Sigmoid colon (tissue), 7 donors: Measurements from ENCODE around the gene SLCO3A1. TPM values are rescaled to one million over a fixed set of nuclear protein-coding genes. Genes with fewer than 3 reads are reported as not detected.

Experiments used
- DNase-seq: peaks from one replicate; pipeline ENCODE4 v3.0.0-alpha.2; 2019
- H3K27ac ChIP-seq, 4 donors: fragments of 200-600 bp; sonication (generic); one replicate each; pipeline ENCODE4 v1.5.1; 2016 to 2019; ENCODE audit warnings: mild to moderate bottlenecking in 1 of 4
- H3K27me3 ChIP-seq, 3 donors: fragments of 200-600 bp; sonication (generic); one replicate each; pipeline ENCODE4 v1.5.1; 2019; ENCODE audit warnings: mild to moderate bottlenecking in 1 of 3
- H3K36me3 ChIP-seq, 4 donors: fragments of 200-600 bp; sonication (generic); one replicate each; pipeline ENCODE4 v1.5.1; 2016 to 2019
- H3K4me1 ChIP-seq, 4 donors: fragments of 200-600 bp; sonication (generic); one replicate each; pipeline ENCODE4 v1.5.1; 2017 to 2019
- H3K4me3 ChIP-seq, 4 donors: fragments of 200-600 bp; sonication (generic); one replicate each; pipeline ENCODE4 v1.5.1; 2017 to 2019; ENCODE audit warnings: mild to moderate bottlenecking in 2 of 4, moderate library complexity in 1 of 4
- H3K9me3 ChIP-seq, 4 donors: fragments of 200-600 bp in 3 of 4; sonication (generic) in 3 of 4; one replicate each; pipeline versions ENCODE4 v1.5.1 to v1.6.1; 2013 to 2019
- CTCF ChIP-seq, 4 experiments: fragments of 450-650 bp in 3 of 4; fragments of 200-600 bp in 1 of 4; IDR thresholded peaks; one replicate each; pipeline ENCODE4 v1.5.1; 2016 to 2019; ENCODE audit warnings: antibody characterized with exemption in 4 of 4, mild to moderate bottlenecking in 3 of 4, moderate library complexity in 2 of 4
- EP300 ChIP-seq, 4 donors: sonication (generic); formaldehyde crosslinking; IDR thresholded peaks; one replicate each; pipeline ENCODE4 v1.6.1; 2017; ENCODE audit warnings: antibody characterized with exemption in 4 of 4
- POLR2A ChIP-seq, 2 donors: fragments of 450-650 bp; IDR thresholded peaks; one replicate each; pipeline ENCODE4 v1.6.1; 2016; ENCODE audit warnings: antibody characterized with exemption in 2 of 2, mild to moderate bottlenecking in 2 of 2, moderate library complexity in 2 of 2
- POLR2AphosphoS5 ChIP-seq, 4 donors: sonication (generic); formaldehyde crosslinking; IDR thresholded peaks; one replicate each; pipeline ENCODE4 v1.6.1; 2017; ENCODE audit warnings: antibody characterized with exemption in 4 of 4
- WGBS, 2 donors: extraction: QIAGEN DNeasy Blood & Tissue Kit; methylation state at CpG; one replicate each; pipeline ENCODE4 v1.1.7; 2013; 5-methylcytosine and 5-hydroxymethylcytosine counted together
- intact Hi-C: fragments of 100-400 bp; cut with DNase I; formaldehyde crosslinking; loops from one replicate; pipeline ENCODE4 v1.15.1; 2023
- polyA plus RNA-seq, 3 donors: library from polyadenylated mRNA; stranded (reverse); fragments of 200-250 nt; gene quantifications; one replicate each; pipeline ENCODE4 v1.2.3, GENCODE V29; 2013
- total RNA-seq, 4 donors: library from RNA; depleted of rRNA; stranded (reverse); fragments of >200 nt; gene quantifications; one replicate each; pipeline ENCODE4 v1.1.0, GENCODE V29; 2016
- donor health status: healthy with polysubstance abuse.
- donor health status: Bipolar disorder and iron deficiency.
- donor health status: healthy.

The SLCO3A1 gene
- total and polyA plus RNA-seq, 7 donors, result 1.4 to 10.5 (median 4.6) TPM

DNA sequence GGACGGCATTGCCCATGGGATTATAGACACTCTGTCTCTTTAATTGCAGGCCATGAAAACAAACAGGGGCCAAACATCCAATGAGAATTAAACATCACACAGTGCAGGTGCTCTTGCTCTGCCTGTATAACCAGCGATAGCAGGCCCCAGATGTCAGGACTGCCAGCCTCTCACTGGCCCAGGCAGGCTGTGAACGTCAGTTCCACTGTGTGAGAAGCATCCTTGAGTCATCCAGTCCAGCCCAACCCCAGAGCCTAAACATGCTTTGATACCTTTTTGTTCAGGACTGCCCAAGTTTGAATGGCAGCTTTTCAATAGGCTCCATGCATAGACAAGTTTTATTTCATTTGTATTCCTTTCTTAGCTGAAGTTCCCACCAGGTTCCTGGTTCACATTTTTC lies 189.8 kb downstream of the SLCO3A1 start:
- peaks cover 0 to 4% (median 0%) of the 10 kb centered on the region in 4 donors for H3K4me1 ChIP-seq
- TF ChIP-seq POLR2A (IDR thresholded peaks at IDR 0.05) (no peak), POLR2AphosphoS5 (IDR thresholded peaks at IDR 0.05) (no peak), EP300 (IDR thresholded peaks at IDR 0.05) (no peak), CTCF (IDR thresholded peaks at IDR 0.05) (no peak)
- no peaks in the 10 kb centered on the region for H3K9me3 ChIP-seq
- 50 to 75% methylated on average over 3 of the region's 3 CpGs for WGBS, 2 donors
- intact Hi-C loops, result no loop called here
- H3K4me3 ChIP-seq, result no peak overlapping the region
- no peaks in the 10 kb centered on the region for H3K27me3 ChIP-seq
- H3K36me3 ChIP-seq, result no peaks in the 10 kb centered on the region
- DNase-seq, result no peak
- H3K27ac ChIP-seq, result no peak overlapping the region

DNA sequence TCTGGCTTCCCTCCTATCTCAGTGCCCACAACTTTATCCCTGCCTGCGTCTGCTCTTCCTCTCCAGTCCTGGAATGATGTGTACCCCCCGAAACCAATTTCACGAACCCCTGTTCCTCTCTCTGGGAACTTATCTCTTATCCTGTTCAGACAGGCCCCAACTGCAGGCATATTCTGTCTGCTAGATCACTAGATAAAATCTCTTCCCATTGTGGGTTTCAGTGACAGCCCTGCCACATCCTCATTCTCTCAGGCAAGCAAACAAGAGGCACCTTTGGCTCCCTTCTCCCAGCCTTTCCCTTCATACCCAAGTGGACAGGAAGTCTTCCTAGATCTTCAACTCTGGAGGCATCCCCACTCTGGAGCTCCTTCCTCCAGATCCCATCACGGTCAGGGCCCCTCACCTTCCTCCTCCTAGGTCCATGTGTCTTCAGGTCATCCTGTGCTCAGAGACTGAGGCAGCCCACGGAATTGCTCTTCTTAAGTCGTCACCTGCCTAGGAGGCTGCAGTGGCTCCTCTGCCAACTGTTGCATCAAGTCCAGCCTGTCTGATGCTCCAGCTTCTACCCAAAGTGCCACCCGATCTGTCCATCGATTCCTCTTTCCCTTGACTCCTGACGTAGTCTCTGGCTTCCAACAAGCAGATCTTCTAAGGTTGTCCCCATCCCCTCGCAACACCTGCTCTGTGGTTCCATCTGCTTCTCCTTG lies 190.8 kb downstream of the SLCO3A1 start:
- Histone ChIP-seq H3K36me3 (no peaks in the 10 kb centered on the region), H3K4me3 (no peak overlapping the region), H3K27me3 (no peaks in the 10 kb centered on the region), H3K4me1 (peaks cover 0 to 4% (median 0%) of the 10 kb centered on the region in 4 donors), H3K27ac (no peak overlapping the region), H3K9me3 (no peaks in the 10 kb centered on the region)
- 83 to 92% methylated on average over 10 of the region's 10 CpGs for WGBS, 2 donors
- intact Hi-C loops, result no loop called here
- no peak for TF ChIP-seq POLR2AphosphoS5 (IDR thresholded peaks at IDR 0.05)
- TF ChIP-seq EP300 (IDR thresholded peaks at IDR 0.05), result no peak
- no peak for TF ChIP-seq POLR2A (IDR thresholded peaks at IDR 0.05)
- TF ChIP-seq CTCF (IDR thresholded peaks at IDR 0.05), result no peak
- DNase-seq, result no peak

DNA sequence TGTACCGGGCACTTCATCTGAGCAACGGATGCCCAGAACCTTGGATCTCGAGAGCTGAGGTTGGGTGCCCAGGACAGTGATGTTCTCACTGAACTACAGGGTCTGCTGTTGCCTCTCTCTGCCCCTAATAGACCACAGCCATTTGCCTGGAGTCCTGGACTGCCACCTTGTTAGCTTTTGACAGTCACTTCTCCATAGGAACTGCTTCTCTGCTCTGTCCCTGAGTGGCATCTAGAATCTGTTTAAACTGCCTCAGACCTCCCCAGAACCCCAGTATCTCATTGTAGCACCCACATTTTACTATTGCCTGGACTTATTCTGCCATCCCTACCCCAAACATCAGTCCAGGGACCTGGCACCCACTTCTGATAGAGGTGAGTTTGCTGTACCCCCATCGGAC lies 194.4 kb downstream of the SLCO3A1 start:
- Histone ChIP-seq H3K27ac (no peak overlapping the region), H3K4me3 (no peak overlapping the region), H3K36me3 (no peaks in the 10 kb centered on the region), H3K9me3 (no peaks in the 10 kb centered on the region), H3K4me1 (no peaks in the 10 kb centered on the region), H3K27me3 (no peaks in the 10 kb centered on the region)
- DNase-seq, result no peak
- no peak for TF ChIP-seq POLR2AphosphoS5 (IDR thresholded peaks at IDR 0.05)
- no peak for TF ChIP-seq EP300 (IDR thresholded peaks at IDR 0.05)
- TF ChIP-seq CTCF (IDR thresholded peaks at IDR 0.05), result no peak
- no peak for TF ChIP-seq POLR2A (IDR thresholded peaks at IDR 0.05)
- WGBS, 2 donors, result 97% methylated on average over 4 of the region's 4 CpGs
- intact Hi-C loops, result no loop called here

DNA sequence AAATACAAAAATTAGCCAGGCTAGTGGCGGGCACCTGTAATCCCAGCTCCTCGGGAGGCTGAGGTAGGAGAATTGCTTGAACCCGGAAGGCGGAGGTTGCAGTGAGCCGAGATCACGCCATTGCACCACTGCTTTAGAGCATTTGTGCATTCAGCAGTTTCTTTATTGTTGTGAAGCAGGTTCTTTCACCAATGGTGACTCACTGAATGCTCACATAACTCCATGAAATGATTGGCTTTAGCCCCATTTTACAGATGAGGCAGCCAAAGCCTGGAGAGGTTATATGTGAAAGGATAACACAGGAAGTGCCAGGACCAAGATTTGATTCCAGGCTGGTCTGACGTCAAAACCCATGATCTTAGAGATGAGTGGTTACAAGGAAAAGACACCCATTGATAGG lies 195.2 kb downstream of the SLCO3A1 start:
- no peaks in the 10 kb centered on the region for H3K27me3 ChIP-seq
- TF ChIP-seq EP300 (IDR thresholded peaks at IDR 0.05) (no peak), CTCF (IDR thresholded peaks at IDR 0.05) (no peak), POLR2A (IDR thresholded peaks at IDR 0.05) (no peak), POLR2AphosphoS5 (IDR thresholded peaks at IDR 0.05) (no peak)
- intact Hi-C loops, result no loop called here
- no peaks in the 10 kb centered on the region for H3K4me1 ChIP-seq
- no peak overlapping the region for H3K4me3 ChIP-seq
- 94% methylated on average over 7 of the region's 7 CpGs for WGBS, 2 donors
- no peak overlapping the region for H3K27ac ChIP-seq
- H3K36me3 ChIP-seq, result no peaks in the 10 kb centered on the region
- DNase-seq, result no peak
- H3K9me3 ChIP-seq, result no peaks in the 10 kb centered on the region
